K562 (cell line): ENCODE measurements around the gene GALNT13. TPM values are rescaled to one million over a fixed set of nuclear protein-coding genes. Genes with fewer than 3 reads are reported as not detected.

ENCODE experiments used
- ATAC-seq: fragments of 200-7000 bp; cut with Tn5 transposase; 3 replicates; pipeline ENCODE4 v1.9.1; 2020; ENCODE audit warnings: moderate library complexity
- BruUV-seq: library from RNA; stranded (reverse); fragments of 400-500 nt; replicated peaks from 2 replicates; lab custom pipeline; 2021; lab: Mats Ljungman, UMichigan
- CTCF ChIA-PET: fragments of 300-600 bp; formaldehyde crosslinking; extraction: SDS; loops from one replicate; lab custom pipeline; 2021; ENCODE audit warnings: low intra/inter-chr PET ratio; lab: Yijun Ruan, JAX
- POLR2A ChIA-PET: fragments of 300-600, 350-650 bp; sonication (Branson Sonifier 250); formaldehyde crosslinking; extraction: SDS; loops from one replicate; lab custom pipeline; 2021; ENCODE audit warnings: antibody characterized with exemption, inconsistent platforms; lab: Yijun Ruan, JAX
- DNase-seq, 4 experiments: peaks; one replicate each; pipeline versions ENCODE4 v3.0.0 to v3.0.0-alpha.2; 2011 to 2018; ENCODE audit warnings: low spot score in 3 of 4, mixed read lengths in 3 of 4; ENCODE audit errors: extremely low read depth in 1 of 4
- FAIRE-seq: peaks from 2 replicates; lab custom pipeline; 2011; peaks lifted over from hg19 to GRCh38; lab: Jason Lieb, UNC
- H2AFZ ChIP-seq: 2 replicates; pipeline ENCODE4 v1.6.0; 2011; ENCODE audit warnings: low read depth, low read length, control low read depth, inconsistent platforms
- H3K27ac ChIP-seq: fragments of 200-600 bp; 3 replicates; pipeline ENCODE4 v1.8.0; 2011; ENCODE audit warnings: low read depth, mild to moderate bottlenecking, control low read depth, inconsistent platforms, low read length, moderate library complexity, mixed read lengths; ENCODE audit errors: extremely low read depth
- H3K27me3 ChIP-seq, 2 experiments: fragments of 300-600 bp in 1 of 2; 2 replicates in 1 of 2; 3 replicates in 1 of 2; pipeline versions ENCODE4 v1.6.0 to v1.8.0; 2011; ENCODE audit warnings: inconsistent platforms in 2 of 2, low read length in 2 of 2, mild to moderate bottlenecking in 1 of 2, mixed read lengths in 1 of 2, moderate library complexity in 1 of 2; ENCODE audit not compliant: control insufficient read depth in 2 of 2, insufficient read depth in 2 of 2
- H3K36me3 ChIP-seq: fragments of 300-600 bp; 3 replicates; pipeline ENCODE4 v1.8.0; 2011; ENCODE audit warnings: mild to moderate bottlenecking, low read length, inconsistent platforms; ENCODE audit not compliant: control insufficient read depth, insufficient read depth
- H3K4me1 ChIP-seq, 2 experiments: fragments of 200-600 bp in 1 of 2; replicated peaks in 1 of 2; 2 replicates in 1 of 2; 3 replicates in 1 of 2; pipeline versions ENCODE4 v1.5.1 to v1.8.0; 2011; ENCODE audit warnings: inconsistent platforms in 2 of 2, low read length in 2 of 2, mild to moderate bottlenecking in 1 of 2, mixed read lengths in 1 of 2, moderate library complexity in 1 of 2; ENCODE audit not compliant: control insufficient read depth in 2 of 2, insufficient read depth in 2 of 2
- H3K4me2 ChIP-seq: 2 replicates; pipeline ENCODE4 v1.6.1; 2011; ENCODE audit warnings: low read length, control low read depth, inconsistent platforms, mixed read lengths; ENCODE audit not compliant: insufficient read depth
- H3K4me3 ChIP-seq: fragments of 200-600 bp; sonication (generic), shearing (Covaris generic); 2 replicates; pipeline ENCODE4 v1.5.1; 2016; ENCODE audit warnings: control low read depth, inconsistent platforms
- H3K79me2 ChIP-seq: fragments of 200-600 bp; 3 replicates; pipeline ENCODE4 v1.8.0; 2011; ENCODE audit warnings: low read length, inconsistent platforms; ENCODE audit not compliant: control insufficient read depth, insufficient read depth
- H3K9ac ChIP-seq, 2 experiments: 2 replicates each; pipeline versions ENCODE4 v1.6.0 to v1.6.1; 2011; ENCODE audit warnings: low read depth in 2 of 2, low read length in 2 of 2, control low read depth in 1 of 2, inconsistent platforms in 1 of 2, mild to moderate bottlenecking in 1 of 2, mixed read lengths in 1 of 2; ENCODE audit not compliant: insufficient read depth in 1 of 2
- H3K9me1 ChIP-seq: one replicate; pipeline ENCODE4 v1.6.0; 2011; ENCODE audit warnings: inconsistent platforms, mild to moderate bottlenecking, low read length, moderate library complexity; ENCODE audit not compliant: control insufficient read depth, insufficient read depth
- H3K9me3 ChIP-seq: replicated peaks from 2 replicates; pipeline ENCODE4 v1.5.1; 2011; ENCODE audit warnings: low read depth, low read length, inconsistent platforms; ENCODE audit not compliant: control insufficient read depth, insufficient read depth
- H4K20me1 ChIP-seq: replicated peaks from 2 replicates; pipeline ENCODE4 v1.6.1; 2011; ENCODE audit warnings: low read length, inconsistent platforms, mixed read lengths; ENCODE audit not compliant: control insufficient read depth, insufficient read depth
- CXXC5 ChIP-seq: fragments of 250-450 bp; sonication (Bioruptor Pico); IDR thresholded peaks from 2 replicates; pipeline ENCODE4 v1.8.0; 2022; ENCODE audit warnings: inconsistent platforms, mild to moderate bottlenecking, moderate library complexity
- L3MBTL2 ChIP-seq: fragments of 450-650 bp; IDR thresholded peaks from 2 replicates; pipeline ENCODE4 v1.6.1; 2016; ENCODE audit warnings: mild to moderate bottlenecking, moderate library complexity
- MAFF ChIP-seq: IDR thresholded peaks from 2 replicates; pipeline ENCODE4 v1.6.1; 2012; ENCODE audit warnings: low read length, improper control_type of control experiment
- NR1H2 ChIP-seq: sonication (generic); formaldehyde crosslinking; IDR thresholded peaks from 2 replicates; pipeline ENCODE4 v1.4.0; 2020; ENCODE audit warnings: mild to moderate bottlenecking, missing genetic modification reagents
- NR3C1 ChIP-seq: sonication (generic); formaldehyde crosslinking; IDR thresholded peaks from 2 replicates; pipeline ENCODE4 v1.8.1; 2022; ENCODE audit warnings: missing genetic modification reagents
- PTRF ChIP-seq: fragments of 450-650 bp; IDR thresholded peaks from 2 replicates; pipeline ENCODE4 v1.6.1; 2016; ENCODE audit warnings: mild to moderate bottlenecking, missing genetic modification characterization, missing compliant biosample characterization
- SAFB ChIP-seq: fragments of 200-400 bp; formaldehyde crosslinking; IDR thresholded peaks from 2 replicates; pipeline ENCODE4 v1.6.1; 2017; ENCODE audit warnings: low read depth, low read length, borderline replicate concordance
- SMAD3 ChIP-seq: fragments of 450-650 bp; formaldehyde crosslinking; conservative IDR thresholded peaks from 2 replicates; pipeline ENCODE4 v1.4.0; 2020; ENCODE audit warnings: mild to moderate bottlenecking
- TAL1 ChIP-seq: fragments of 450-650 bp; IDR thresholded peaks from 2 replicates; pipeline ENCODE4 v1.6.1; 2016; ENCODE audit warnings: mild to moderate bottlenecking
- ZEB2 ChIP-seq: fragments of 450-650 bp; IDR thresholded peaks from 2 replicates; pipeline ENCODE4 v1.6.1; 2016
- ZNF224 ChIP-seq: sonication (generic); formaldehyde crosslinking; IDR thresholded peaks from 2 replicates; pipeline ENCODE4 v1.8.0; 2022; ENCODE audit warnings: mild to moderate bottlenecking, missing genetic modification reagents
- ZNF785 ChIP-seq: fragments of 250-450 bp; sonication (Bioruptor Pico); IDR thresholded peaks from 2 replicates; pipeline ENCODE4 v1.4.0; 2020; ENCODE audit warnings: mild to moderate bottlenecking
- WGBS: fragments of 100-300 bp; shearing (Covaris generic); methylation state at CpG from one replicate; pipeline ENCODE4 v1.1.6; 2016; ENCODE audit warnings: low coverage, mixed read lengths; ENCODE audit not compliant: insufficient coverage; ENCODE audit errors: missing lambda C conversion rate; 5-methylcytosine and 5-hydroxymethylcytosine counted together
- in situ Hi-C: fragments of 300-500 bp; cut with MboI; formaldehyde crosslinking; loops from 4 replicates; pipeline ENCODE4 v1.15.0; 2018; ENCODE audit warnings: inconsistent platforms, mixed read lengths
- intact Hi-C: fragments of 100-400 bp; cut with micrococcal nuclease; formaldehyde crosslinking; loops from 2 replicates; pipeline ENCODE4 v1.14.2; 2022
- polyA plus RNA-seq, 8 experiments: library from polyadenylated mRNA; depleted of rRNA in 4 of 8; stranded (reverse) in 5 of 8; unstranded in 3 of 8; fragments of >200 nt; fragmentation: Nextera tagmentation in 2 of 8; fragmentation: Illumina TruSeq in 1 of 8; extraction: Ambion mirVana in 2 of 8; extraction: Trizol in 1 of 8; gene quantifications; 2 replicates each; pipeline versions ENCODE4 v1.2.1 to v1.2.3, GENCODE V29; 2011 to 2014; ENCODE audit warnings: inconsistent platforms in 1 of 8, missing spikeins in 1 of 8
- total RNA-seq, 7 experiments: library from RNA; depleted of rRNA in 6 of 7; stranded (reverse); fragments of >200 nt in 6 of 7; fragmentation: Illumina TruSeq in 2 of 7; extraction: Trizol in 2 of 7; gene quantifications; 2 replicates each; pipeline versions ENCODE4 v1.2.1 to v1.2.3, GENCODE V29; 2011 to 2021; ENCODE audit warnings: low replicate concordance in 1 of 7
- TF ChIP-seq, protein P1 (sequence below): fragments of 450-650 bp; conservative IDR thresholded peaks from 2 replicates; pipeline ENCODE4 v1.6.1; 2016; ENCODE audit warnings: missing genetic modification characterization, low read depth, mild to moderate bottlenecking, control low read depth, missing compliant biosample characterization
- TF ChIP-seq, protein P2 (sequence below): fragments of 250-450 bp; sonication (Bioruptor Pico); IDR thresholded peaks from 2 replicates; pipeline ENCODE4 v1.8.0; 2021; ENCODE audit warnings: mild to moderate bottlenecking, moderate library complexity
- TF ChIP-seq, protein P3 (sequence below): fragments of 150-350 bp; IDR thresholded peaks from 2 replicates; pipeline ENCODE4 v1.6.1; 2014; ENCODE audit warnings: low read depth, mild to moderate bottlenecking, low read length, borderline replicate concordance

Gene GALNT13
- total and polyA plus RNA-seq, 9 of the 15 experiments (the other 6 are each of a cell fraction or from before 2014, with no cell fraction given) = not detected

DNA sequence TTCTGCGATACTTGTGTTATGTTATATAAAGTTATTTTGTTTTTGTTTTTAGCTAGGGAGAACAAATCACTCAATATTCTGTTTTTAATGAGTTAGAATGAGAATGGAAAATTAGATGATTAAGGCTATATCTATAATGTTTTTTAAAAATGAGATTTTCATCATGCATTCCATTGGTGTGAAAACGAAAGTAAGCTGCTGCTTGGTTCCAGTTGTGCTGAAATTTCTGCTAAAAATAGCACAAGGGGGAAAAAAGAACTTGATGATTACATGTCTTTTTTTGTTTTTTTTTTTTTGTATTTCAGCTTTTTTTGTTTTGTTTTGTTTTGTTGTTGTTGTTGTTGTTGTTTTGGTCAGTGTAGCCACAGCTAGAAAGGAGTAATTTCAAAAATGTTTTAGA lies 584.1 kb downstream of the GALNT13 start:
- no TSS peak for BruUV-seq
- WGBS = 0% methylated on average over 2 of the region's 2 CpGs
- no peak overlapping the region for H3K4me3 ChIP-seq

More for the DNA sequence above, 584.1 kb downstream of the GALNT13 start:
- DNase-seq (no peak), ATAC-seq (no peak), FAIRE-seq (no peak)
- Histone ChIP-seq H3K36me3 (no peaks in the 10 kb centered on the region), H3K9ac (no peak overlapping the region), H2AFZ (no peak overlapping the region), H3K27me3 (no peaks in the 10 kb centered on the region), H4K20me1 (no peaks in the 10 kb centered on the region), H3K9me3 (no peaks in the 10 kb centered on the region), H3K27ac (no peak overlapping the region), H3K4me2 (no peak overlapping the region), H3K4me1 (no peaks in the 10 kb centered on the region), H3K79me2 (no peaks in the 10 kb centered on the region), H3K9me1 (no peaks in the 10 kb centered on the region)
- CTCF ChIA-PET = no interaction called here
- TF ChIP-seq, protein P1, sequence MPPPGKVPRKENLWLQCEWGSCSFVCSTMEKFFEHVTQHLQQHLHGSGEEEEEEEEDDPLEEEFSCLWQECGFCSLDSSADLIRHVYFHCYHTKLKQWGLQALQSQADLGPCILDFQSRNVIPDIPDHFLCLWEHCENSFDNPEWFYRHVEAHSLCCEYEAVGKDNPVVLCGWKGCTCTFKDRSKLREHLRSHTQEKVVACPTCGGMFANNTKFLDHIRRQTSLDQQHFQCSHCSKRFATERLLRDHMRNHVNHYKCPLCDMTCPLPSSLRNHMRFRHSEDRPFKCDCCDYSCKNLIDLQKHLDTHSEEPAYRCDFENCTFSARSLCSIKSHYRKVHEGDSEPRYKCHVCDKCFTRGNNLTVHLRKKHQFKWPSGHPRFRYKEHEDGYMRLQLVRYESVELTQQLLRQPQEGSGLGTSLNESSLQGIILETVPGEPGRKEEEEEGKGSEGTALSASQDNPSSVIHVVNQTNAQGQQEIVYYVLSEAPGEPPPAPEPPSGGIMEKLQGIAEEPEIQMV = no peak
- TF ChIP-seq NR3C1 (CRISPR knock-in tag) = no peak
- no peak for TF ChIP-seq MAFF
- TF ChIP-seq, protein P2, sequence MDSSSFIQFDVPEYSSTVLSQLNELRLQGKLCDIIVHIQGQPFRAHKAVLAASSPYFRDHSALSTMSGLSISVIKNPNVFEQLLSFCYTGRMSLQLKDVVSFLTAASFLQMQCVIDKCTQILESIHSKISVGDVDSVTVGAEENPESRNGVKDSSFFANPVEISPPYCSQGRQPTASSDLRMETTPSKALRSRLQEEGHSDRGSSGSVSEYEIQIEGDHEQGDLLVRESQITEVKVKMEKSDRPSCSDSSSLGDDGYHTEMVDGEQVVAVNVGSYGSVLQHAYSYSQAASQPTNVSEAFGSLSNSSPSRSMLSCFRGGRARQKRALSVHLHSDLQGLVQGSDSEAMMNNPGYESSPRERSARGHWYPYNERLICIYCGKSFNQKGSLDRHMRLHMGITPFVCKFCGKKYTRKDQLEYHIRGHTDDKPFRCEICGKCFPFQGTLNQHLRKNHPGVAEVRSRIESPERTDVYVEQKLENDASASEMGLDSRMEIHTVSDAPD (CRISPR knock-in tag) = no peak
- no peak for TF ChIP-seq SMAD3 (CRISPR knock-in tag)
- TF ChIP-seq ZEB2 = no peak
- no peak for TF ChIP-seq PTRF (tag)
- TF ChIP-seq, protein P3, sequence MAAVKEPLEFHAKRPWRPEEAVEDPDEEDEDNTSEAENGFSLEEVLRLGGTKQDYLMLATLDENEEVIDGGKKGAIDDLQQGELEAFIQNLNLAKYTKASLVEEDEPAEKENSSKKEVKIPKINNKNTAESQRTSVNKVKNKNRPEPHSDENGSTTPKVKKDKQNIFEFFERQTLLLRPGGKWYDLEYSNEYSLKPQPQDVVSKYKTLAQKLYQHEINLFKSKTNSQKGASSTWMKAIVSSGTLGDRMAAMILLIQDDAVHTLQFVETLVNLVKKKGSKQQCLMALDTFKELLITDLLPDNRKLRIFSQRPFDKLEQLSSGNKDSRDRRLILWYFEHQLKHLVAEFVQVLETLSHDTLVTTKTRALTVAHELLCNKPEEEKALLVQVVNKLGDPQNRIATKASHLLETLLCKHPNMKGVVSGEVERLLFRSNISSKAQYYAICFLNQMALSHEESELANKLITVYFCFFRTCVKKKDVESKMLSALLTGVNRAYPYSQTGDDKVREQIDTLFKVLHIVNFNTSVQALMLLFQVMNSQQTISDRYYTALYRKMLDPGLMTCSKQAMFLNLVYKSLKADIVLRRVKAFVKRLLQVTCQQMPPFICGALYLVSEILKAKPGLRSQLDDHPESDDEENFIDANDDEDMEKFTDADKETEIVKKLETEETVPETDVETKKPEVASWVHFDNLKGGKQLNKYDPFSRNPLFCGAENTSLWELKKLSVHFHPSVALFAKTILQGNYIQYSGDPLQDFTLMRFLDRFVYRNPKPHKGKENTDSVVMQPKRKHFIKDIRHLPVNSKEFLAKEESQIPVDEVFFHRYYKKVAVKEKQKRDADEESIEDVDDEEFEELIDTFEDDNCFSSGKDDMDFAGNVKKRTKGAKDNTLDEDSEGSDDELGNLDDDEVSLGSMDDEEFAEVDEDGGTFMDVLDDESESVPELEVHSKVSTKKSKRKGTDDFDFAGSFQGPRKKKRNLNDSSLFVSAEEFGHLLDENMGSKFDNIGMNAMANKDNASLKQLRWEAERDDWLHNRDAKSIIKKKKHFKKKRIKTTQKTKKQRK = no peak
- no peak for TF ChIP-seq ZNF224 (CRISPR knock-in tag)
- TF ChIP-seq SAFB = no peak
- no peak for TF ChIP-seq NR1H2
- no peak for TF ChIP-seq CXXC5
- no peak for TF ChIP-seq ZNF785 (CRISPR knock-in tag)
- TF ChIP-seq L3MBTL2 = no peak
- no peak for TF ChIP-seq TAL1
- intact Hi-C loops (no loop called here), in situ Hi-C loops (no loop called here)
- POLR2A ChIA-PET = no interaction called here
